Putamen (tissue), 1 donor: Measurements from ENCODE around the gene LPCAT1.
"Not testable (repeated sequence)": the region's sequence is repeated elsewhere in the genome, so short reads cannot be mapped to it uniquely, and the experiment has no call there.

Experiments used
- DNase-seq: peaks from one replicate; pipeline ENCODE4 v3.0.0-alpha.2; 2016; ENCODE audit warnings: low spot score

The LPCAT1 gene

DNA sequence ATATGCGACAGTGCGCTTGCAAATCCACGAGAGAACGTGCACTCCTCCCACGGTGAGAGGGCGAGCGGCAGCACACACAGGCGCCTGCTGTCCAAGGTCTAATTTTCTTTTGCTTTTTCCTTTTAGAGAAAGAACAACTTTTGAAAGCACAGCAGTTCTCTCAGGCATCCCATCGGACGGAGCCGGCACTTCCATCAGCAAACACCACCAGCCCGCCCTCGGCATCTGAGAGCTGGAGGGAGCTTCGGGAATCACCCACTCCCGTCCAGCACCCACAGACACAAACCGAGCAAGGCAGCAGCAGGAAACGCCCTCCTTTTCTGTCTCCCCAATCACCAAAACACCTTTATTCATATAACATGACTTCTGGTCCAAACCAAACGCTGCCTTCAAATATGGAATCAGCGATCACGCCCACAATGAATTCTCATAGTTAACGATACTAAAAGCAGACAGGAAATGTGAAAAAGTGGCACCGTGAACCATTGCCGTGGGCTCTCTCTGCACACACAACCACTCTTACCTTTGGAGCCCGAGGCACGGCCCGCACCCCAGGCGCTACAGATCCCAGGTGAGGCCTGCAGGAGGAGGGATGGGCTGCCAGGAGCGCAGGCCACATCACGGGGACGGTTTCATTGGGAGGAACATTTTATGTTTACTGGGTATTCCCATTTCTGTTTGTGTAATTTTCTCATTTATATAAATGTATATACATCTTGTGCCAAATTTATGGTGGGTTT is 14.2 kb downstream of the LPCAT1 start:
- DNase-seq, result peak; percentile 34

DNA sequence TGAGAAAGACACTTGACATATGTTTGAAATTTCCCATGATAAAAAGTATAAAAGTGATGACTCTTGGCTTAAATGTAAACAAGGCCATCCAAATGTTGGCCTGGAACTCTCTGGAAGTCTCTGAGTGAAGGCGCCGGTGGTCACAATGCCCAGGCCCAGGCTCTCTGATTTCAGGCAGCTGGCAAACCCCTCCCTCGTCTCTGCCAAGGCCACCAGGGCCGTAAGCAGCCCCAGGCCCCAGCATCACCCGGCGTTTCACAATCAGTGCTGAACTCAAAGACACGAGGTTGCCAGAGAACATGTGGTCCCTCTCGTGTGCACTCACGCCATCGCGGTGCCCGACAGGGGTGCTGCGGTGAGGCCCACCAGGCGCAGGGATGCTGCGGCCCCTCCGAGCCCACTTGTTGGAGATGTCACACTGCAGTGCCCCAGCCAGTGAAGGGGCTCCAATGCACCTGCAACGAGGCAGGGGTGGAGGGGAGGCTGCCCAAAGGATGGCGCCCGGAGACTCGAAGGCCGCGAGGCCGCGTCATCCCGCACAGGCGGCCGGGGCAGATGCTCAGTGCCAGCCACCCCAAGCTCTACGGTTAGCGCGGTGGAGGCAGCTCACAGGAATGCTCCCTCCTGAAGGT is 15.0 kb downstream of the LPCAT1 start:
- no peak for DNase-seq

DNA sequence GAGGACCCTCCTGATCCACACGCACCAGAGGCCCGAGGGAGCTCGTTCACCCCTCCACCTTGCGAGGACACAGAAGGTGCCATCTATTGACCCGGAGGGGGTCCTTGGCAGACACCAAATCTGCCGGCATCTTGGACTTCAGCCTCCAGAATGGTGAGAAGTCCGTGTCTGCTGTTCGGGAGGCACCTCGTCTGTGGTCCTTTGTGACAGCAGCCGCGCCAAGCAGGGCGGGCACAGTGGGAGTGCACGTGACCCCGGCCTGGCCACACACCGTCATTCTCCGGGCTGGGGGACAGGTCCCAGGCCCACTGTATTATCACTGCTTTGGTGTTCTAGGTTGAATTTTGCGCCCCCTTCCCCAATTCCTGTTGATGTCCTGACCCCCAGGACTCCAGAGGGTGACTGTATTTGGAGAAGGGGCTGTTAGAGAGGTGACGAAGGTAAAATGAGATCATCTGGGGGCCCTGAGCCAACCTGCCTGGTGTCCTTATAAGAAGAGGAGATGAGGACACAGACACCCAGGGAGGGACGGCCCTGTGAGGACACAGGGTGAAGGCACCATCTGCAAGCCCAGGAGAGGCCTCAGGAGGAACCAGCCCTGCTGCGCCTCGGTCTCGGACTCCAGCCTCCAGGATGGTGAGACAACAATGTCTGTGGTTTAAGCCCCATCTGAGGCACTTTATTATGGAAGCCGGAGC is 15.7 kb downstream of the LPCAT1 start:
- DNase-seq, result no peak

DNA sequence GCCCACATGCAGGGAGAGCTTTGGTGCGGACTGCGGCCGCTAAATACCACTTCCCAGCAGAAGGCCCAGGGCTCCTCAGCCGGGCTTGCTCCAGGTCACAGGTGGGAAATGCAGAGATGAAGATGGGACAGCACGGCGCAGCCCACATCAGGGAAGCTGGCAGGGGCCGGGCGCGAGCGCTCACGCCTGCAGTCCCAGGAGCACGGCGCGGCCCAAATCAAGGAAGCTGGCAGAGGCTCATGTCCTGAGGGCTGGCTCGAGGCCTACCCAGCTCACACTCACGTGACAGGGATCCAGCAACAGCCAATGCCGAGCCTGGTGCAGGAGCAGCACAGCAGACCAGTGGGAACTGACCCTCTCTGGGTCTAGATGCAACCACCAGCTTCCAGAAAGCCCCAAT is 16.3 kb downstream of the LPCAT1 start:
- DNase-seq, result no peak

DNA sequence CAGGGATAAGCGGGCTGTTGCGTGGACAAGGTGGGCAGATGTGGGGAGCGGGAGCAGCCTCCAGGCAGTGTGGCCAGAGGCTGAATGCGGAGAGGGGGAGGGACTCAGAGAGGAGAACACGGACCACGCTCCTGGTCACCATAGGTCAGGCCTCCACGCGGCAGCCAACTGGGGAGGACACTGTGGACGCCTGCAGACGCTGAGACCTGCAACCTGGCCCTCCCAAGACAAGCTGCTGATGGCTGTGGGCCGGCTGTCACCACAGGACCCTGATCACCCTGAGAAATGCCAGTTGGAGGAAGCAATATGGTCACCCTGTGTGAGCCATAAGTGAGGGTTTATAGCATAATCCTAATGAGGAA is 16.8 kb downstream of the LPCAT1 start:
- no peak for DNase-seq

DNA sequence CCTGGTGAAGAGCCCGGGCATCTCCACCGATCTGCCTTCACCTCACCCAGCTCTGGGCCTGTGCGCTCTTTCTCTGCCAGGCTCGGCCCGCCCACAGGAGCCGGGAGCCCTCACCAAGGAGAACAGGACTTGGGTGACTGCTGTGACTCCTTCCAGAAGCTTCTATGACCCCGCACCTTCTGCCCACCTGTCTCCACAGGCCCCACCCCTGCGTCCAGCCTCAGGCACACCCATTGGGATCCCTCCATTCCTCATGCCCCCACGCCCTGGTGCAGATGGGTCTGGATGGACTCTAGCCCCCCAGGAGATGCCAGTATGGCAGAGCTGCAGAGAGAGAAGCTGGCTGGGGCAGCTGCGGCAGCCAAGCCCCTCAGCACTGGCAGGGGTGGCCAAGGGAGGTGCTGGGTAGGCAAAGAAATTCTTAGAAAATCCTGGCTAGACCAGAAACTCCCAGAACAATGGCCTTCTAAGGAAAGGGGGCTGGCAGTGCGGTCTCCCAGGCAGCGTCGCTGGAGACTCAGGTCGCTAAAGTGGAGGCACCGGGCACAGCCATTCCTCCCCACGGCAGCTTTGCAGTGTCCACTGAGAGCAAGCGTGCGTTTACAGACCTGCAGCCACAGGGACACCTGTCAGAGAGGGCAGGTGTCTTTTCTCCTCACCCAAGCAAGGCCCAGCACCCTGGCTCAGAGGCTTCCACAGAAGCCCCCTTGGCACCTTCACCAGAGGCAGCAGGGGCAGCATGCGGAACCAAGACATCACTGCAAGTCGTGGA is 17.3 kb downstream of the LPCAT1 start:
- no peak for DNase-seq

DNA sequence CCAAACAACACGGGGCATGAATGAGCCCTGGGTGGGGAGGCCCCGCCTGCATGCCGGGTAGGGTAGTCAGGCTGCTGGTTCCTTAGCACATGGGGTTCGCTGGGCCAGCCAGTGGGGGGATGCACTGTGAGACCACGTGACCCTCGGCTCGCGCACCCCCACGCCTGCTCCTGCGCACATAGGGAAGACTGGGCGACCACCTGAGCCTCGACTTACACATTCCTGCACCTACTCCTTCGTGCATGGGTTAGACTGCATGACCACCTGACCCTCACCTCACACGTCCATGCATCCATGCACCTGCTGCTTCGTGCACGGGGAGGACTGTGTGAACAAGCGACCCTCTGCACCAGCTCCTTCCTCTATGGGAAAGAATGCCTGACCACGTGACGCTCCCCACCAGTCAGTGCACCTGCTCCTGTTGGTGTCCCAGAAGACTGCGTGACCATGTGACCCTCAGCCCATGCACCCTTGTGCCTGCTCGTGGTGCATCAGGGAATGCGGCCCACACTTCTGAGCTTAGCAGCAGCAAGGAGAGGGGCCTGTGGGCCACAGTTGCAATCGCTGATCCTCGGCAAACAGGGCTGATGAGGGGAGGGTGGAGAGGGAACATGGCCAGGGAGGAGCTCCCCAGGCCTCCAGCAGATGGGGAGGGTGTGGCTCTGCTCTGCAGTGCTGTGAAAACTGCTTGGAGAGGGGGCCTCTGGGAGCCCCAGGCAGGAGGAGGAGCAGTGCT is 18.1 kb downstream of the LPCAT1 start:
- no peak for DNase-seq

DNA sequence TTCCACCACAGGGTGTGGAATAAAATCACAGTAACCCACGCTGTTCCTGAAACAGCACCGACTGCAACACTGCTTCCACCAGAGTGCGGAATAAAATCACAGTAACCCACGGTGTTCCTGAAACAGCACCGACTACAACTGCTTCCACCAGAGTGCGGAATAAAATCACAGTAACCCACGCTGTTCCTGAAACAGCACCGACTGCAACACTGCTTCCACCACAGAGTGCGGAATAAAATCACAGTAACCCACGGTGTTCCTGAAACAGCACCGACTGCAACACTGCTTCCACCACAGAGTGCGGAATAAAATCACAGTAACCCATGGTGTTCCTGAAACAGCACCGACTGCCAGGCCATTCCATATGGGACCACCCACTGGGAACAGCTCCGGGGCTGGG is 18.7 kb downstream of the LPCAT1 start:
- not testable (repeated sequence) for DNase-seq

DNA sequence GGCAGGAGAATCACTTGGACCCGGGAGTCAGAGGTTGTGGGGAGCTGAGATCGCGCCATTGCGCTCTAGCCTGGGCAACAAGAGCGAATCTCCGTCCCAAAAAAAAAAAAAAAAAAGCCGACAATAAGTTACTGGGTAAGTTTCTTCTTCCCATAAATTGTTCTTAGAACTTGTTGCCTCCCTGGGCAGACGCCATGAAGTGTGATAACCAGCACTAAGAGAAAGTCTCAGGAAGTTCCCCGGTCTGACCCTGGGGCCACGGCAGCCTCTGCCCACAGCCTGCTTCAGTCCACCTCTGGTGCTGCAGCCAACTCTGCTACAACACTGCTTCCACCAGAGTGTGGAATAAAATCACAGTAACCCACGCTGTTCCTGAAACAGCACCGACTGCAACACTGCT is 19.1 kb downstream of the LPCAT1 start:
- no peak for DNase-seq

DNA sequence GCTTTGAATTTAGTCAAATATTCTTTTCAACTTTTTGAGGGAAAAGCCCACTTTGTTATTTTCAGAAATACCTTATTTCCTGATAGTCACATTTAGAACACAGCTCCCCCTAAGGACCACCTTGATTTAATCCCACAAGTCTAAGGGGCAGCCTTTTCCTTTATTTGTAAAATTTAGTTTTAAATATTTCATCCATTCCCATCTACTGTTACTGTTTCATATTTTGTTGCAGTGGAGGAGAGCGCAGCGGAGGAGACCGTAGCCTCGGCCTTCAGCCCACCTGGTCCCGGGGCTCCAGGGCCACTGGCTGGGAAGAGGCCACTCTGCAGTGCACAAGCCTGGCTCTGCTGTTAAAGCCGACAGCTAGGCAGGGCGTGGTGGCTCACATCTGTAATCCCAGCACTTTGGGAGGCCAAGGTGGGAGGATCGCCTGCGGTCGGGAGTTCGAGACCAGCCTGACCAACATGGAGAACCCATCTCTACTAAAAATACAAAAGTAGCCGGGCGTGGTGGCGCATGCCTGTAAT is 19.6 kb downstream of the LPCAT1 start:
- DNase-seq, result no peak

DNA sequence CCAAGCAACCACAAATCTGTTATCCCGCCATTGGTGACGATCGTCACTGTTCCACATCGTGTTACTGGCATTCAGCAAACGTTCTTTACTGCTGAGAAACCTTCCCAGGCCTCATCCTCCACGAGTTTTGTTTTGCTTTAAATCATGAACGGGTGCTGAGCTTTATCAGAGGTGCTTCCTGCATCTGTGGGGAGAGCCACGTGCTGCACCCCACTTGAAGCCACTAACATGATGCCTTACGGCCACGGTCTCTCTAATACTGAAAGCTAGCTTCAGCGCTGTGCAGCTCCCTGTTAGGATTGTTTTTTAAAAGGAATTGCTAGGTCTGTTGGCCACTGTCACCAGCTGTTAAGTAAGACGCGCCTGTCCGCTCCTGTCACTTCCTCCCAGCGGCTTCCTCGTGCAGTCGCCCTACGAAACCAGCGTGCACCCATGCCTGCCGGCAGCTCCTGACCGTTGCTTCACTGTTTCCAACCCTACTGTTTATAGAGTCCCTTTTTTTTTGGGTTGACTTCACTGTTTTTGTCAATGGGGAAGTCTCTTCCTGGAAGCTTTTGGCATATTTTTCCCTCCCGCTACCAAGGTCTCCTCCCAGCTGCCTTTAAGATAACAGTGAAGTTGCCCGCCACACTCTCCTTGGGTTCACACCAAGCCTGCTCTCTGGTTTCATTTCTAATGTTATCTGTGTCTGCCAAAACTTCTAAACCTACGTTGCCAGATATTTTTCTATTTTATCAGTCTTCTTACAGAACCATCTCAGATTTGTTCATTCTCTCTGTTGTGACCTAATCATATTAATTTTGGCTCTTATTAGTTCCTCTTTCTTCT is 20.3 kb downstream of the LPCAT1 start:
- DNase-seq, result no peak

DNA sequence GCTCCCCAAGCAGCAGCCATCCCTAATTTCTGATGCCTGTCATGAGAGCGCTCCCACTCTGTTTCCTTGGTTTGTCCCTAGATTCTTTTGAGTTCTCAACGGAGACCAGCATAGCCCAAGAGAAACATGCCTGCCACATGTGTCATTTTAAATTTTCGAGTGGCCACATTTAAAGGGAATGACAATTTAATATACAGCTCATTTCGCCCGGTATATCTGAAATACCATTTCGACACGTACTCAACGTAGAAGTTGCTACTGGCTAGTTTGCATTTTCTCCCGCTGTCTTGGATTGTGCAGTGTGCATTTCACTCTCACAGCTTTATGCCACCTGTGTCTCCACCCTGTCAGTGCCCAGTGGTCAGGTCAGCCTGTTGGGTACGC is 21.0 kb downstream of the LPCAT1 start:
- DNase-seq, result no peak

DNA sequence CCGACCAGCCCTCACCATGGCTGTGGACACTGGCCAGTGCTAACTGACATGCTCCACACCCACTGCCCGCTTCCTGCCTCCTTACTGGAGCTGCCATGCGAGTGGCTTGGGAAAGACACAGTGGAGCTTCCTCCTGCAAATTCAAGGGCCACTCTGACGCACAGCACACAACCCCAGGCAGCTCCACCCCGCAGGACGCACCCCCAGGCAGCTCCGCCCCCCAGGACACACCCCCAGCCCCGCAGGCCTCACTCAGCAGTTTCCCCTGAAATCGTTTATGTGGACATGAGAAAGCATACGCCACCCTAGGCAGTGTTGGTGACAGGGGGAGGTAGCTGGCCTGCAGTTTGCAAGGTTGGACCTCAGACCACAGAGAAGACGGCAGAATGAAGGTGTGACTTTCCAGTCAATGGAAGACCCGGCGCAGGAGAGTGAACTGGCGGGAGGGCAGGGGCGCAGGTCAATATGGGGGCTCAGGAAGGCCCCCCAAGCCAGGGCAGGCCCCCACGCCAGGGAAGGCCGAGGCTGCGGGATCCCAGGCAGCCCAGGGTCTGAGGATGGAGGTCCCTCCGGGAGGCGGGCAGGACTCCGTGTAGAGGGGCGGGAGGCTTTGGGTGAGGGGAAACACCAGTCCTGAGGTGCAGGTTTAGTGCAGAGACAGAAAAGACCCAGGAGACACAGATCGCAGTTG is 21.6 kb downstream of the LPCAT1 start:
- no peak for DNase-seq

DNA sequence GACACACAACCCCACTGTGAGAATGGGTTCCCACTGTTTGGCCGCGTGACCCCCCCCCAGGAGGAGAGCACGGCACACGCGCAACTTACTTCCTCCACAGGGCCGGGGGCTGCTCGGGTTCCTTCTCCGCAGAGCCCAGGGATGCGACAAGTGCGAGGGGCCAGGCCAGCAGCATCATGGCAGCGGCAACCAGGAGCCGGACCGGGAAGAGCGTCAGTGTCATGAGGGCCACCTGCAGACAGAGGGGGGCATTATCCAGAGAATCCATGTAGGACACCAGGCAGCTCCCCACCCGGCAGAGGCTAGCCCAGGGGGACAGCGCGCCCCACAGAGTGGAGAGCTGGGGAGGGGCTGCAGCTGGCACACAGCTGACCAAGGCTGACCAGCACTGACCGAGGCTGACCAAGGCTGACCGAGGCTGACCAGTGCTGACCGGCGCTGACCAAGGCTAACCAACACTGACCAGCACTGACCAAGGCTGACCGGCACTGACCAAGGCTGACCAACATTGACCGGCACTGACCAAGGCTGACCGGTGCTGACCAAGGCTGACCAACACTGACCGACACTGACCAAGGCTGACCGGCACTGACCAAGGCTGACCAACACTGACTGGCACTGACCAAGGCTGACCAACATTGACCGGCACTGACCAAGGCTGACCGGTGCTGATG is 22.3 kb downstream of the LPCAT1 start:
- DNase-seq, result no peak

DNA sequence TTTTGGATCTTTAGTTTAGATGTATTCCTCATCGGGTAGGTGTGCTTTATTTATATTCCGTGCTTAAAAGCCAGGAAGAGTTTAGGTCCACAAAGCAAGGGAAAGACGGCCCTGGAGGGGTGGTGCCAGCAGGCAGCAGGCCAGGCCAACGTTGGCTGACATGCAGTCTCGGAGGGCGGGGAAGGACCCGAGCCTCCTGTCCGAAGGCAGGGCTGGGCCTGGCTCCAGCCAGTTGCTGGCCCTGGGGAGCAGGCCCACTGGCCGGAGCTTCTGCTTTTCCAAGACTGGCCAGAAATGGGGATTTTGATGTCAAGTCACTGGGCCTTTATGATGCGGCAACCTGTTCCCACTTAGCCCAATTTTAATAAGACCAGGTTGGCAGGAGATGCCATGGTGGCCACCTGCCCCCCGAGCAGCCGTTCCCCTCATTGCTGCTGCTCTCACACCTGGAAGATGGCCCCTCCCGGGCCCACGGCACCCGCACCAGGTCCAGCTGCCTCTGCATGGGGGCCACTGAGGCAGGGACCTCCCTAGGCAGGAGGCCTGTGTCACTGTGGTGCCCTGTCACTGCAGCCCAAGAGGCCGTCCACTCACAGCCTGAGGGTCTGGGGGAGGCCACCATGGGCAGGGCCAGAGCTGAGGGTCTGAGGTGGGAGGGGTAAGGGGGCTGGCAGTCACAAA is 23.2 kb downstream of the LPCAT1 start:
- DNase-seq, result peak; percentile 33

DNA sequence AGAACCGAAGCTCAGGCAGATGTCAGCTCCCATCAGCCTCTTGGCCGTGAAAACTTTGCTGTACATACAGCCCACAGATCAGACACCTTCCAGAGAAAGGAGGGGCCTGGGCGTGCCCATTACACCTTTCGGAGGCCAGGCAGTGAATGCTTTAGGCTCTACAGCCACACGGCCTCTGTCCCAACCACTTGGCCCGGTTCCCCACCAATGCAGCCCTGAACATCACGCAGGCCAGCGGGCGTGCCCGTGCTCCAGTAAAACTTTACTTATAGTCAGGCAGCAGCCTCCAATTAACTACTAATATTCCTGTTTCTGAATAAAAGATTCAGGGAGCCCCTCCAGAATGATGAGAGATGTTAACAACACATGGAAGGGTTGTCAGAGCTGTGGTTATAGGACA is 23.9 kb downstream of the LPCAT1 start:
- no peak for DNase-seq

DNA sequence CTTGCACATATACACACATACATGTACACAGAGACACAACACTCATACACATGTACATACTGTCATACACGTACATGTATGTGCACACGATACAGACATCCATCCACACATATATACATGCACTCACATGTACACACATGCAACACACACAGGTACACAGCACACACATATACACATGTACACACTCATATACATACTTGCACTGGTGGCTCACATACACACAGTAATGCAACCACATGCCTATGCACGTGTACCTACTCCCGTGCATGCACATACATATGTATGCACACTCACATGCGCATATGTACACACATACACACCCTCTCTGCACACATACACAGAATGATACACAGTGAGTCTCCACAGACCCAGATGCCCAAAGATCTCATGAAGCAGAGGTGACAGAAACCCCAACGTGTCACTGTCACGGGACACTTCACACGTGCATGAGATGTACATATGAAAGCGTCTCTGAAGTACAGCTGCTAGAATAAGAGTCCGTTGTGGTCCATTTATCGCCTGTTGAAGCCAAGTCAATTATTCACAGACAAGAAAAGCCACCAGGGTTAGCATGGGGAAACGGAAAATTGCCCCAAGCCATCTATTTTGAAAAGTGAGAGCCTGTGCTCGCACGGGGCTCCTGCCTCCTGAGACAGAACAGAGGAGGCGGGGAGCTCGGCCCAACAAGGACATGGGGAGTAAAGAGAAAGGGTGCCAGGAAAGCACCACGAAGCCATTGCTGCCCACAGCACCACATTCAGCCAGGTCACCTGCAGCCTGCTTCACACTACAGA is 24.9 kb downstream of the LPCAT1 start:
- DNase-seq, result no peak
